K562 (cell line): ENCODE data around the gene HLA-DOA. TPM values are rescaled to one million over a fixed set of nuclear protein-coding genes. Genes with fewer than 3 reads are reported as not detected.

Source experiments
- CHD4 ChIP-seq: fragments of 200-600 bp; sonication (generic); IDR thresholded peaks from 3 replicates; pipeline ENCODE4 v1.6.1; 2012; ENCODE audit warnings: low read depth, mild to moderate bottlenecking, mixed read lengths, low read length, inconsistent platforms; ENCODE audit not compliant: insufficient read depth, insufficient replicate concordance, poor library complexity, severe bottlenecking
- COPS2 ChIP-seq: fragments of 450-650 bp; conservative IDR thresholded peaks from 2 replicates; pipeline ENCODE4 v1.6.1; 2016; ENCODE audit warnings: mild to moderate bottlenecking, moderate library complexity
- EGR1 ChIP-seq: fragments of 450-650 bp; conservative IDR thresholded peaks from 2 replicates; pipeline ENCODE4 v1.6.1; 2017; ENCODE audit warnings: mild to moderate bottlenecking
- GMEB1 ChIP-seq: fragments of 250-450 bp; sonication (Bioruptor Pico); IDR thresholded peaks from 2 replicates; pipeline ENCODE4 v1.4.0; 2020; ENCODE audit warnings: mild to moderate bottlenecking
- HDAC2 ChIP-seq: fragments of 450-650 bp; IDR thresholded peaks from 2 replicates; pipeline ENCODE4 v1.6.1; 2016; ENCODE audit warnings: mild to moderate bottlenecking
- JUND ChIP-seq, 2 experiments: IDR thresholded peaks; 2 replicates in 1 of 2; 3 replicates in 1 of 2; pipeline ENCODE4 v1.6.1; 2011; ENCODE audit warnings: borderline replicate concordance in 2 of 2, low read depth in 2 of 2, low read length in 2 of 2, improper control_type of control experiment in 1 of 2, missing biosample characterization in 1 of 2, missing genetic modification characterization in 1 of 2, missing genetic modification reagents in 1 of 2
- MTA3 ChIP-seq: fragments of 450-650 bp; formaldehyde crosslinking; IDR thresholded peaks from 2 replicates; pipeline ENCODE4 v1.6.1; 2017; ENCODE audit warnings: mild to moderate bottlenecking, borderline replicate concordance
- NCOA1 ChIP-seq: fragments of 450-650 bp; IDR thresholded peaks from 2 replicates; pipeline ENCODE4 v1.6.1; 2016; ENCODE audit warnings: low read depth
- NR2F6 ChIP-seq: fragments of 450-650 bp; formaldehyde crosslinking; IDR thresholded peaks from 2 replicates; pipeline ENCODE4 v1.4.0; 2020; ENCODE audit warnings: mild to moderate bottlenecking
- NUFIP1 ChIP-seq: fragments of 450-650 bp; IDR thresholded peaks from 2 replicates; pipeline ENCODE4 v1.6.1; 2018; ENCODE audit not compliant: partially characterized antibody
- SAFB2 ChIP-seq: fragments of 200-400 bp; formaldehyde crosslinking; IDR thresholded peaks from 2 replicates; pipeline ENCODE4 v1.6.1; 2018; ENCODE audit warnings: borderline replicate concordance, low read length, low read depth, moderate library complexity; ENCODE audit not compliant: severe bottlenecking
- SAP30 ChIP-seq: fragments of 200-600 bp; sonication (generic); IDR thresholded peaks from 2 replicates; pipeline ENCODE4 v1.6.1; 2012; ENCODE audit warnings: borderline replicate concordance, low read depth, mild to moderate bottlenecking, moderate library complexity, low read length, control low read depth, inconsistent platforms; ENCODE audit not compliant: insufficient read depth, poor library complexity, severe bottlenecking
- SRF ChIP-seq, 2 experiments: fragments of 250-450, 450-650 bp in 1 of 2; sonication (Bioruptor Pico) in 1 of 2; sonication (generic) in 1 of 2; formaldehyde crosslinking; IDR thresholded peaks; 2 replicates each; pipeline versions ENCODE4 v1.5.0 to v1.5.1; 2020 to 2022; ENCODE audit warnings: mild to moderate bottlenecking in 1 of 2, missing genetic modification reagents in 1 of 2
- TCF3 ChIP-seq: sonication (generic); formaldehyde crosslinking; IDR thresholded peaks from 2 replicates; pipeline ENCODE4 v1.4.0; 2020; ENCODE audit warnings: mild to moderate bottlenecking, missing genetic modification reagents
- YBX1 ChIP-seq: fragments of 450-650 bp; IDR thresholded peaks from 2 replicates; pipeline ENCODE4 v1.7.1; 2016; ENCODE audit warnings: mild to moderate bottlenecking
- ZNF133 ChIP-seq: fragments of 250-450 bp; sonication (Bioruptor Pico); IDR thresholded peaks from 2 replicates; pipeline ENCODE4 v1.4.0; 2020; ENCODE audit warnings: mild to moderate bottlenecking
- ZNF143 ChIP-seq: sonication (generic); formaldehyde crosslinking; IDR thresholded peaks from 2 replicates; pipeline ENCODE4 v1.9.0; 2022; ENCODE audit warnings: mild to moderate bottlenecking, missing genetic modification reagents
- ZNF280A ChIP-seq: fragments of 450-650 bp; IDR thresholded peaks from 2 replicates; pipeline ENCODE4 v1.6.1; 2018; ENCODE audit warnings: mild to moderate bottlenecking, low read depth; ENCODE audit not compliant: partially characterized antibody
- ZNF347 ChIP-seq: fragments of 450-650 bp; formaldehyde crosslinking; IDR thresholded peaks from 2 replicates; pipeline ENCODE4 v1.4.0; 2020; ENCODE audit warnings: low read depth, mild to moderate bottlenecking, moderate library complexity
- polyA plus RNA-seq, 8 experiments: library from polyadenylated mRNA; depleted of rRNA in 4 of 8; stranded (reverse) in 5 of 8; unstranded in 3 of 8; fragments of >200 nt; fragmentation: Nextera tagmentation in 2 of 8; fragmentation: Illumina TruSeq in 1 of 8; extraction: Ambion mirVana in 2 of 8; extraction: Trizol in 1 of 8; gene quantifications; 2 replicates each; pipeline versions ENCODE4 v1.2.1 to v1.2.3, GENCODE V29; 2011 to 2014; ENCODE audit warnings: inconsistent platforms in 1 of 8, missing spikeins in 1 of 8
- total RNA-seq, 7 experiments: library from RNA; depleted of rRNA in 6 of 7; stranded (reverse); fragments of >200 nt in 6 of 7; fragmentation: Illumina TruSeq in 2 of 7; extraction: Trizol in 2 of 7; gene quantifications; 2 replicates each; pipeline versions ENCODE4 v1.2.1 to v1.2.3, GENCODE V29; 2011 to 2021; ENCODE audit warnings: low replicate concordance in 1 of 7
- TF ChIP-seq, protein P1 (sequence below): fragments of 250-450 bp; sonication (Bioruptor Pico); IDR thresholded peaks from 2 replicates; pipeline ENCODE4 v1.8.0; 2022; ENCODE audit warnings: inconsistent platforms
- TF ChIP-seq, protein P2 (sequence below): fragments of 200-800 bp; sonication (Bioruptor generic); IDR thresholded peaks from 2 replicates; pipeline ENCODE4 v1.6.1; 2017; ENCODE audit warnings: missing genetic modification characterization, missing compliant biosample characterization

Gene HLA-DOA
- total and polyA plus RNA-seq, 9 of the 15 experiments (the other 6 are each of a cell fraction or from before 2014, with no cell fraction given) = 0.07 TPM; not detected in 8

DNA sequence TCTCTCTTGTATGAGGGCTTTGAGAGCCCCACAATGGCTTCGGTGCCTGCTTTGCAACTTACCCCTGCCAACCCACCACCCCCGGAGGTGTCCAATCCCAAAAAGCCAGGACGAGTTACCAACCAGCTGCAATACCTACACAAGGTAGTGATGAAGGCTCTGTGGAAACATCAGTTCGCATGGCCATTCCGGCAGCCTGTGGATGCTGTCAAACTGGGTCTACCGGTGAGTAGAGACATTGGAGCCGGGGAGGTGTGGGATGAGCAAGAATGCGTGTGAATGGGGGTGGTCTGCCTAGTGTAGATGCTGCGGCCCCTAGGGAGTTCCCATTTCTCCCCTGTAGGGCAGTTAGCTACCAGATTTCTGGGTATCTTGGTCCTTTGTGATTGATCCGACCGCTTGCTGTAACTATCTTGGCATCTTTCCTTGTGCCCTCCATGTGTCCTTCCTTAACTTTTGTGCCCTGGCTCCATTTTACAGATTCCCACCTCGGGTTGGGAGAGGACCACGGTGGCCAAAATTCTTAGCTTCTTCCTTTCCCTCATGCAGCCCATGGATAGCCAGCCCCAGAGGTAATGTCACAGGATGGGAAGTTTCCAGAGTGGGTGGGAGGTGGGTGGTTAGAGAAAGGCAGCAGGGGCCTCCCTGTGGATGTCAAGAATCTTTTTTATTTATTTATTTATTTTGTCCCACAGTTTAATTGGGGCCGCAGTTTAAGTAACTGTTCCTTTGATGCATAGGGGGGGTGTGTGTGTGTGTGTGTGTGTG, 34.7 kb downstream of the HLA-DOA start (continued):
- TF ChIP-seq ZNF280A (no peak), COPS2 (no peak), ZNF133 (CRISPR knock-in tag) (no peak), CHD4 (no peak), SAFB2 (no peak), GMEB1 (no peak), SAP30 (peak; percentile 47), NR2F6 (CRISPR knock-in tag) (no peak), HDAC2 (no peak), TCF3 (CRISPR knock-in tag) (no peak), NCOA1 (no peak), NUFIP1 (no peak), JUND (IDR thresholded peaks at IDR 0.05; ENCODE audit: borderline replicate concordance, low read depth, low read length) (no peak), JUND (tag; IDR thresholded peaks at IDR 0.05; ENCODE audit: borderline replicate concordance, low read depth, low read length) (no peak), SRF (CRISPR knock-in tag; IDR thresholded peaks at IDR 0.05) (no peak), YBX1 (no peak), EGR1 (peak; percentile 23; the same call in 1 of the 2 replicates), ZNF347 (CRISPR knock-in tag) (no peak), ZNF143 (CRISPR knock-in tag) (no peak), MTA3 (no peak)
- TF ChIP-seq, protein P1, sequence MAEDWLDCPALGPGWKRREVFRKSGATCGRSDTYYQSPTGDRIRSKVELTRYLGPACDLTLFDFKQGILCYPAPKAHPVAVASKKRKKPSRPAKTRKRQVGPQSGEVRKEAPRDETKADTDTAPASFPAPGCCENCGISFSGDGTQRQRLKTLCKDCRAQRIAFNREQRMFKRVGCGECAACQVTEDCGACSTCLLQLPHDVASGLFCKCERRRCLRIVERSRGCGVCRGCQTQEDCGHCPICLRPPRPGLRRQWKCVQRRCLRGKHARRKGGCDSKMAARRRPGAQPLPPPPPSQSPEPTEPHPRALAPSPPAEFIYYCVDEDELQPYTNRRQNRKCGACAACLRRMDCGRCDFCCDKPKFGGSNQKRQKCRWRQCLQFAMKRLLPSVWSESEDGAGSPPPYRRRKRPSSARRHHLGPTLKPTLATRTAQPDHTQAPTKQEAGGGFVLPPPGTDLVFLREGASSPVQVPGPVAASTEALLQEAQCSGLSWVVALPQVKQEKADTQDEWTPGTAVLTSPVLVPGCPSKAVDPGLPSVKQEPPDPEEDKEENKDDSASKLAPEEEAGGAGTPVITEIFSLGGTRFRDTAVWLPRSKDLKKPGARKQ (CRISPR knock-in tag) = no peak
- TF ChIP-seq, protein P2, sequence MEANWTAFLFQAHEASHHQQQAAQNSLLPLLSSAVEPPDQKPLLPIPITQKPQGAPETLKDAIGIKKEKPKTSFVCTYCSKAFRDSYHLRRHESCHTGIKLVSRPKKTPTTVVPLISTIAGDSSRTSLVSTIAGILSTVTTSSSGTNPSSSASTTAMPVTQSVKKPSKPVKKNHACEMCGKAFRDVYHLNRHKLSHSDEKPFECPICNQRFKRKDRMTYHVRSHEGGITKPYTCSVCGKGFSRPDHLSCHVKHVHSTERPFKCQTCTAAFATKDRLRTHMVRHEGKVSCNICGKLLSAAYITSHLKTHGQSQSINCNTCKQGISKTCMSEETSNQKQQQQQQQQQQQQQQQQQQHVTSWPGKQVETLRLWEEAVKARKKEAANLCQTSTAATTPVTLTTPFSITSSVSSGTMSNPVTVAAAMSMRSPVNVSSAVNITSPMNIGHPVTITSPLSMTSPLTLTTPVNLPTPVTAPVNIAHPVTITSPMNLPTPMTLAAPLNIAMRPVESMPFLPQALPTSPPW (CRISPR knock-in tag) = no peak
